ENCODE measurements around the gene MORC2. TPM values are rescaled to one million over a fixed set of nuclear protein-coding genes. Genes with fewer than 3 reads are reported as not detected.

MORC2 gene
- total and polyA plus RNA-seq, 2 donors from 2014 or later = 18.0 to 18.8 TPM

- Histone ChIP-seq H3K9ac (ENCODE audit: low read length in 3 of 3) (no peak overlapping the region), H3K27me3 (ENCODE audit: control insufficient read depth, insufficient read depth, low read length) (no peaks in the 10 kb centered on the region), H3K9me3 (ENCODE audit: control insufficient read depth in 2 of 3, insufficient read depth in 1 of 3, low read length in 3 of 3) (peaks cover 0 to 8% (median 0%) of the 10 kb centered on the region in 3 donors), H3K36me3 (ENCODE audit: control insufficient read depth in 2 of 3, insufficient read depth in 3 of 3, low read length in 3 of 3) (peaks cover 0 to 4% (median 0%) of the 10 kb centered on the region in 3 donors), H3K27ac (ENCODE audit: low read depth in 2 of 2, low read length in 2 of 2) (no peak overlapping the region), H3K4me3 (ENCODE audit: low read length in 3 of 3) (no peak overlapping the region), H3K4me1 (ENCODE audit: control insufficient read depth in 2 of 3, insufficient read depth in 2 of 3, low read depth in 1 of 3, low read length in 3 of 3) (peaks cover 0 to 2% (median 0%) of the 10 kb centered on the region in 3 donors)
- FAIRE-seq = no peak
- intact Hi-C loops (cut with DNase I) = no loop called here
- DNase-seq = no peak
- no peak for TF ChIP-seq CTCF (IDR thresholded peaks at IDR 0.05; ENCODE audit: borderline replicate concordance, extremely low read depth, insufficient read depth)
Measured at GRCh38 chr22:30894371-30894740, 74.2 kb downstream of the MORC2 start.

GRCh38 chr22:30893434-30894370 lies 74.9 kb downstream of the MORC2 start:
- peak in 1 of 5 donors; percentile 37 for DNase-seq
- intact Hi-C loops (cut with DNase I) = no loop called here
- H3K4me3 ChIP-seq (ENCODE audit: low read length in 3 of 3) = no peak overlapping the region
- H3K27ac ChIP-seq (ENCODE audit: low read depth in 2 of 2, low read length in 2 of 2) = no peak overlapping the region
- no peak overlapping the region for H3K9ac ChIP-seq (ENCODE audit: low read length in 3 of 3)
- H3K9me3 ChIP-seq (ENCODE audit: control insufficient read depth in 2 of 3, insufficient read depth in 1 of 3, low read length in 3 of 3) = peaks cover 0 to 3% (median 0%) of the 10 kb centered on the region in 3 donors
- FAIRE-seq = no peak
- peaks cover 0 to 2% (median 0%) of the 10 kb centered on the region in 3 donors for H3K4me1 ChIP-seq (ENCODE audit: control insufficient read depth in 2 of 3, insufficient read depth in 2 of 3, low read depth in 1 of 3, low read length in 3 of 3)
- TF ChIP-seq CTCF (IDR thresholded peaks at IDR 0.05; ENCODE audit: borderline replicate concordance, extremely low read depth, insufficient read depth) = no peak
- H3K36me3 ChIP-seq (ENCODE audit: control insufficient read depth in 2 of 3, insufficient read depth in 3 of 3, low read length in 3 of 3) = peaks cover 0 to 4% (median under 1%) of the 10 kb centered on the region in 3 donors
- H3K27me3 ChIP-seq (ENCODE audit: control insufficient read depth, insufficient read depth, low read length) = no peaks in the 10 kb centered on the region

GRCh38 chr22:30892731-30893221 lies 75.8 kb downstream of the MORC2 start:
- no peak overlapping the region for H3K27ac ChIP-seq (ENCODE audit: low read depth in 2 of 2, low read length in 2 of 2)
- no peak for TF ChIP-seq CTCF (IDR thresholded peaks at IDR 0.05; ENCODE audit: borderline replicate concordance, extremely low read depth, insufficient read depth)
- intact Hi-C loops (cut with DNase I) = no loop called here
- no peaks in the 10 kb centered on the region for H3K9me3 ChIP-seq (ENCODE audit: control insufficient read depth in 2 of 3, insufficient read depth in 1 of 3, low read length in 3 of 3)
- H3K4me1 ChIP-seq (ENCODE audit: control insufficient read depth in 2 of 3, insufficient read depth in 2 of 3, low read depth in 1 of 3, low read length in 3 of 3) = peaks cover 0 to 2% (median 0%) of the 10 kb centered on the region in 3 donors
- no peaks in the 10 kb centered on the region for H3K27me3 ChIP-seq (ENCODE audit: control insufficient read depth, insufficient read depth, low read length)
- DNase-seq (peak in 1 of 5 donors; percentile 50), FAIRE-seq (no peak)
- no peak overlapping the region for H3K4me3 ChIP-seq (ENCODE audit: low read length in 3 of 3)
- H3K9ac ChIP-seq (ENCODE audit: low read length in 3 of 3) = no peak overlapping the region
- peaks cover 0 to 4% (median 2%) of the 10 kb centered on the region in 3 donors for H3K36me3 ChIP-seq (ENCODE audit: control insufficient read depth in 2 of 3, insufficient read depth in 3 of 3, low read length in 3 of 3)

All from kidney (tissue), 14 donors.